AG08396 (cell line): ENCODE measurements around the gene NCEH1.

Source experiments
- DNase-seq: peaks from one replicate; pipeline ENCODE4 v3.0.0; 2012; ENCODE audit warnings: low spot score, mixed read lengths

The NCEH1 gene

DNA sequence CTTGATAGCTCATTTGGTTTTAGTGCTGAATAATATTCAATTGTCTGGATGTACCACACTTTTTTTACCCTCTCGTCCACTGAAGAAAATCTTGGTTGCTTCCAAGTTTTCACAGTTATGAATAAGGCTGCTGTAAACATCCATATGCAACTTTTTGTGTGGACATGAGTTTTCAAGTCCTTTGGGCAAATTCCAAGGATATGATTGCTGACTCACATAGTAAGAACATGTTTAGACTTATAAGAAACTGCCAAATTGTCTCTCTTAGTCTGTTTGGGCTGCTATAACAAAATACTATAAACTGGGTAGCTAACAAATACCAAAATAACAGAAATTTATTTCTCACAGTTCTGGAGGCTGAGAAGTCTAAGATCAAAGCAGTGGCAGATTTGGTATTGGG lies 128.2 kb downstream of the NCEH1 start:
- no peak for DNase-seq

DNA sequence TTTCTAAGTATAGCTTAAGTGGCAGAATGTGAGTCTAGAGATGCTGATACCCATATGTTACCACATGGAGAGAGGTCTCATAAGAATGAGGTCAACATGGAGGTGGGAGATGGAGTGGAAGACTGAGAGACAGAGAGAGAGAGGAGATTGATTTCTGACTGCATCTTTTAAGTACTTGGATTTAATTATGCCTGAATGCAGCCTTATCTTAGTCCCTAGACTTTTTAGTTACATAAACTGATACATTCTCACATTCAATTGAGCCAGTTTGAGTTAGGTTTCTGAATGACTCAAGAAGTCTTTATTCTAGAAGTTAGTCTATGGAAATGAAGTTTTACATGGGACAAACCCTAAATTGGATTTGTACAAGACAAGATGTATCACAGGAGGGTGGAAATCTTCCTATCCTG lies 129.1 kb downstream of the NCEH1 start:
- DNase-seq, result no peak

DNA sequence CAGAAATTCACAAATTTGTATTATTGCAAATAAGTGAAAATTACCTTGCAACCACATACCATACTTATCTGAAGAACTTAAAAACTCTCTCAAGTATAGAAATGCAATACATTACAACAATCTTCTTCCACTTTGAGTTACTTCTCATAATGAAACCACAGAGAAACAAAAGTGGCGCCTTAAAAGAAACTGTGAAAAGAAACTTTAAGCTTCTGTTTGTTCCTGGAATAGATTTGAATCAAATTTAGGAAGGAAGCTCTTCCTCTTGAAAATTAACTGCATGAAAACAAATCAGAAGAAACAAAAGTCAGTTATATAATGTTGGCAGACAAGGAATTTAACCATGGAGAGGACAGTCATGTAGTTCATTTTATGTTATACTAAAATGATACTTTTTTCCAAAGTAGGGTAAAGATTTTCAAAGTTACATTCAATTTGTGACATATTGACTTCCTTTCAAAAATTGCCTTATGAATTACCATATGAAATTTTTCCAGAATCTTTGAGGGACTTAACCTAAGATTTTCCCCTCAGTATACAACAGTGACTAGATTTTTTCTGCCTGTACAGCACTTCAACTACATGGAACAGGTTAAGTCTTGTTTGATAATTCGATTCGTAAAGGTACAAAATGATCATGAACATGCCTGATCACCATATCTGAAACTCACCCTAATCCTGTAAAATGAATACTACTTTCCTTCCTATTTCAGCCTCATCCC lies 130.0 kb downstream of the NCEH1 start:
- DNase-seq, result no peak
